Muscle layer of duodenum (tissue), 2 donors: ENCODE results near the gene ENTREP1.

ENCODE experiments used
- H3K27ac ChIP-seq: one replicate; pipeline ENCODE4 v1.7.0; 2013; ENCODE audit warnings: mild to moderate bottlenecking, low read length
- H3K27me3 ChIP-seq: one replicate; pipeline ENCODE4 v1.7.0; 2013; ENCODE audit warnings: low read depth, mild to moderate bottlenecking, control low read depth, low read length
- H3K36me3 ChIP-seq, 2 donors: one replicate each; pipeline ENCODE4 v1.7.0; 2013; ENCODE audit warnings: low read length in 2 of 2, control low read depth in 1 of 2, mild to moderate bottlenecking in 1 of 2; ENCODE audit not compliant: insufficient read depth in 2 of 2, control insufficient read depth in 1 of 2
- H3K4me1 ChIP-seq, 2 donors: one replicate each; pipeline ENCODE4 v1.7.0; 2013; ENCODE audit warnings: low read length in 2 of 2, mild to moderate bottlenecking in 2 of 2, control low read depth in 1 of 2, moderate library complexity in 1 of 2; ENCODE audit not compliant: insufficient read depth in 2 of 2, control insufficient read depth in 1 of 2
- H3K4me3 ChIP-seq, 2 donors: one replicate each; pipeline ENCODE4 v1.7.0; 2013; ENCODE audit warnings: low read length in 2 of 2, low read depth in 1 of 2, mild to moderate bottlenecking in 1 of 2
- H3K9me3 ChIP-seq, 2 donors: one replicate each; pipeline ENCODE4 v1.7.0; 2013; ENCODE audit warnings: low read length in 2 of 2, control low read depth in 1 of 2, mild to moderate bottlenecking in 1 of 2; ENCODE audit not compliant: control insufficient read depth in 1 of 2
- donor health status: healthy.

Gene ENTREP1

DNA sequence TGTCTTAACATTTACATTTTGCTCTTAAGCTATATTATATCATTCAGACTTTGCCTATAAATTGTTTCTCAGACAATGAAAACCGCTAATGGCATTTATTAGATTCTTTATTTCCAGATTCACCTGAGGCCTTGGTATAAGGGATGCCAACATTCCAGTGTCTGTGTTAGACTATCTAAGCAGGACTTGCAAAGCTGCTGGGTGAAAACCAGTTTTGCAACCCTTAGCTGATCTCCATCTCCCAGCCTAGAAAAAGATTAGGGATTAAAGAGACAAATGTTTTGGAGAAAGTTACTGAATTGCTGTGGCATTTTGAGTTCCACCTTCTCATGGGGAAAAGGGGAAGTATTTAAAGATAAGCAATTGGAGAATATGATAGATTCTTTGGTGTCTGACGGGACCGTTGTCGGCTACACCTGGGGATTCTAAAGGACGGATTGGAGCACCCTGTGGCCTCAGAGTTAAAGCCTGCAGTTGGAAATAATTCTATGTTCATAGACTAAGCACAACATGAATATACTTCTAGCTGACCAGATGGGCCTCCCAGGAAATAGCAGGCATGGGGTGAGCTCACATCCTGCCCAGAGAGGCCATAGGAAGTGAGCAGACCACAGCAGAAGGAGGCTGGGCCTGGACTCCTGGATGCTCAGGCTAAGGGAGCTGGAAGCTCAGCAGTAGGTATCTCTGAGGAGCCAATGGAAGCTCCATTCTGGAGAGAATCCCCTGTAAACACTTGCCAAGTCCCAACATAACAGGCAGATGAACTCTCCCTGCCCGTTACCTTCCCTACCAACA is 21.8 kb downstream of the ENTREP1 start:
- Histone ChIP-seq H3K27me3 (no peaks in the 10 kb centered on the region), H3K27ac (no peak overlapping the region), H3K9me3 (no peaks in the 10 kb centered on the region)

GRCh38 chr9:69347607-69348006 is 22.6 kb downstream of the ENTREP1 start:
- Histone ChIP-seq H3K27me3 (no peaks in the 10 kb centered on the region), H3K4me3 (no peak overlapping the region), H3K4me1 (no peaks in the 10 kb centered on the region), H3K36me3 (no peaks in the 10 kb centered on the region), H3K9me3 (no peaks in the 10 kb centered on the region), H3K27ac (no peak overlapping the region)

More for the DNA sequence above, 21.8 kb downstream of the ENTREP1 start:
- Histone ChIP-seq H3K4me3 (no peak overlapping the region), H3K36me3 (no peaks in the 10 kb centered on the region), H3K4me1 (no peaks in the 10 kb centered on the region)

- no peaks in the 10 kb centered on the region for H3K36me3 ChIP-seq
- H3K4me3 ChIP-seq, result no peak overlapping the region
- H3K27me3 ChIP-seq, result no peaks in the 10 kb centered on the region
- no peaks in the 10 kb centered on the region for H3K9me3 ChIP-seq
- peaks cover 0 to 7% of the 10 kb centered on the region in 2 donors for H3K4me1 ChIP-seq
- no peak overlapping the region for H3K27ac ChIP-seq
Observed at GRCh38 chr9:69351227-69351626, 26.2 kb downstream of the ENTREP1 start.

- Histone ChIP-seq H3K27ac (no peak overlapping the region), H3K27me3 (no peaks in the 10 kb centered on the region), H3K4me3 (no peak overlapping the region), H3K36me3 (no peaks in the 10 kb centered on the region), H3K9me3 (no peaks in the 10 kb centered on the region), H3K4me1 (peaks cover 0 to 24% of the 10 kb centered on the region in 2 donors)
Observed at GRCh38 chr9:69355232-69355631, 30.2 kb downstream of the ENTREP1 start.

DNA sequence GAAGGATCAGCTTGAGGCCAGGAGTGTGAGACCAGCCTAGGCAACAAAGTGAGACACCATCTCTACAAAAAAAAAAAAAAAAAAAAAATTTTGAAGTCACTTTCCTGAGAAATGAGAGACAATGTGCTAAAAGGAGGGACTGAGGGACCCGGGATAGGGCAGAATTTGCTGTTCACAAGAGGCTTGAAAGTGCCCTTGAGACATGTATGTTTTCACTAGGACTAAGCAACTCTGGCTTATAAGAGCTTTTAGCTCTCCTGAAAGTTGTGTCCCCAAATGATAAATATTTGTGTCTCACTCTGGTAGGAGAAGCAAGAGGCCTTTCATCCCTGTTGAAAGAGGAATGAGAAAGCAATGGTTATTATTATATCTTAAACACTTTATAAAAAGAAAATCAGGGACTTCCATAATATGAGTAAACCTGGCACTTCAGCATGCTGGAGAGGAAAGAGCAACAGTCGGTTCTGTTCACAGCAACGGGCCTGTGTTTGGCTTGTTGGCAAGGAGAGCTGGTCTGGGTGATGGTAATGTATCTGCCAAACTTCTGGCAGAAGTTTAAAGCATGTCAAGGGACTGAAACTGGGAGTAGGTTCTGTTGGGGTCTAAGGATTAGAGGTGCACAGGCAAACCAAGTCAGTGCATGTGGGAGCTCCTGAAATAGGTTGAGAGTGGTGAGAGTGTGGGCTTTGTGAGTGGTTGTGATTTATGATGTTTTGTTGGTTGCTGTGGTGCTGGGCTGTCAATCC is 32.2 kb downstream of the ENTREP1 start:
- Histone ChIP-seq H3K4me3 (no peak overlapping the region), H3K36me3 (no peaks in the 10 kb centered on the region), H3K27ac (peak overlapping the region; percentile 30), H3K4me1 (peaks cover 0 to 24% of the 10 kb centered on the region in 2 donors), H3K27me3 (no peaks in the 10 kb centered on the region), H3K9me3 (no peaks in the 10 kb centered on the region)

- H3K27ac ChIP-seq, result peak overlapping the region; percentile 30
- H3K27me3 ChIP-seq, result no peaks in the 10 kb centered on the region
- no peak overlapping the region for H3K4me3 ChIP-seq
Observed at GRCh38 chr9:69357821-69358220, 32.8 kb downstream of the ENTREP1 start.

DNA sequence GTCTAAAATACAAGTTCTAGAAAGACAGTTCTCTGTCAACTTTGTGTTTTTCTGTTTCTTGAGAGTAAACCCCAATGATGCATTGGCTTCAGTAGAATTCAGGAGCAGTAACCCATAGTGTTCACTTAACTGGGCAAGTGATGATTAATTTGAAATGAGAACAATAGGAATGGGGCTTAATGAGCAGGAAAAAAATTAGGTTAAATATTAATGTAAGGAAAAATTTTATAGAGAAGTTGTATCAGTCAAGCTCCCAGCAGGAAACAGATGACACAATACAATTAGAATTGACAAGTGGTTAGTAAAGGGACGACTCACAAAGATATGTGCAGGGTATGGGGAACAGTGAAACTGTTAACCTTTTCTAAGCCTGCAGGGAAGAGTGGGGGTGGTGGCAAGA is 38.2 kb downstream of the ENTREP1 start:
- H3K27me3 ChIP-seq, result no peaks in the 10 kb centered on the region
- H3K4me3 ChIP-seq, result no peak overlapping the region
- peaks cover 0 to 8% of the 10 kb centered on the region in 2 donors for H3K4me1 ChIP-seq
- H3K27ac ChIP-seq, result no peak overlapping the region
- H3K36me3 ChIP-seq, result no peaks in the 10 kb centered on the region
- no peaks in the 10 kb centered on the region for H3K9me3 ChIP-seq

More at GRCh38 chr9:69357821-69358220, 32.8 kb downstream of the ENTREP1 start:
- Histone ChIP-seq H3K4me1 (peaks cover 0 to 24% of the 10 kb centered on the region in 2 donors), H3K9me3 (no peaks in the 10 kb centered on the region), H3K36me3 (no peaks in the 10 kb centered on the region)

- Histone ChIP-seq H3K27me3 (no peaks in the 10 kb centered on the region), H3K27ac (no peak overlapping the region)
Observed at GRCh38 chr9:69364510-69365150, 39.6 kb downstream of the ENTREP1 start.

DNA sequence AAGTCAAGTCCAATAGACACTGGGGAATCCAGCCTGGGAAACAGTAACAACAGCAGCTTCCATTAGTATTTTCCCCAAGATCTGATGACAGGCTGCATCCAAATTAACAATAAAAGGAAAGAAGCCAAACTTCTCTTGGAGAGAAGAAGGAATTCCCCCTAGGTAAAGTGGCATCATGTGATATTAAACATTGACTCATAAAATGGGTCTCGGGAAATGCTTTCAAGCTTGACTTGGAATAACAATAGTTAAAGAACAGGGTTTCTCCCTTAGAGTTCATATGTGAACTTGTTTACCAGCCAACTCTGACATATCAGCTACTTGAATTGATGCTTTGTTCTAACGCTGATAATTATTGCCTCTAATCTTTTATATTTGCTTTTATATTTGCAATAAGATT is 45.4 kb downstream of the ENTREP1 start:
- H3K9me3 ChIP-seq, result no peaks in the 10 kb centered on the region
- no peak overlapping the region for H3K27ac ChIP-seq
- H3K36me3 ChIP-seq, result no peaks in the 10 kb centered on the region
- H3K4me3 ChIP-seq, result no peak overlapping the region
- peaks cover 0 to 16% of the 10 kb centered on the region in 2 donors for H3K4me1 ChIP-seq
- no peaks in the 10 kb centered on the region for H3K27me3 ChIP-seq

More at GRCh38 chr9:69364510-69365150, 39.6 kb downstream of the ENTREP1 start:
- Histone ChIP-seq H3K4me3 (no peak overlapping the region), H3K4me1 (peaks cover 0 to 8% of the 10 kb centered on the region in 2 donors), H3K36me3 (no peaks in the 10 kb centered on the region), H3K9me3 (no peaks in the 10 kb centered on the region)

DNA sequence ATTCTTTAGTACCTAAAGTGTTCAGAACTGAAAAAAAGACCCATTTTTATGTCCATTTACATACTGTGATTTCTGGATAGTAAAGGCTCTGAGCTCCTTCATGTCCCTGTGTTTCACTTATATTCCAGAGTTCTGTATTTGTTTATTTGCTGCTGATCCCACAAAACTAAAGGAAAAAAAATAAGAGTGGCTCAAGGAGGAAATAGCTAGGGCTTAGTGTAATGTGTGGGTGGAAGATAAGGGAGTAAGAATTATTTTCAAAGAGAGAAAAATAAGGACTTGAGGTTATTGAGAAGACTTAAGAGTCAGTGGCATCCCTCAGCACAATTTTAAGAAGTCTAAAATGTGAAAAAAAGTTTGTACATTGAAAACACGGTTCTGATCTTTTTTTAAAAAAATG is 46.0 kb downstream of the ENTREP1 start:
- Histone ChIP-seq H3K36me3 (no peaks in the 10 kb centered on the region), H3K9me3 (no peaks in the 10 kb centered on the region), H3K27me3 (no peaks in the 10 kb centered on the region), H3K27ac (no peak overlapping the region), H3K4me1 (peaks cover 0 to 15% of the 10 kb centered on the region in 2 donors), H3K4me3 (no peak overlapping the region)

GRCh38 chr9:69376651-69377050 is 51.6 kb downstream of the ENTREP1 start:
- H3K4me1 ChIP-seq, result peaks cover 7 to 22% of the 10 kb centered on the region in 2 donors
- H3K27ac ChIP-seq, result no peak overlapping the region
- no peaks in the 10 kb centered on the region for H3K9me3 ChIP-seq
- H3K36me3 ChIP-seq, result no peaks in the 10 kb centered on the region
- H3K27me3 ChIP-seq, result no peaks in the 10 kb centered on the region
- H3K4me3 ChIP-seq, result peak overlapping the region in 1 of 2 donors; percentile 4
